Left lung (tissue), 10 donors: ENCODE results near the gene EPC1. TPM values are rescaled to one million over a fixed set of nuclear protein-coding genes. Genes with fewer than 3 reads are reported as not detected.
"Not testable (repeated sequence)": the region's sequence is repeated elsewhere in the genome, so short reads cannot be mapped to it uniquely, and the experiment has no call there.

ENCODE experiments used
- ATAC-seq: fragments of 200-7000 bp; cut with Tn5 transposase; one replicate; pipeline ENCODE4 v1.9.1; 2020; ENCODE audit warnings: moderate library complexity
- DNase-seq, 4 donors: peaks; one replicate each; pipeline ENCODE4 v3.0.0-alpha.2; 2013 to 2020
- H3K27ac ChIP-seq, 2 donors: fragments of 200-600 bp; sonication (generic) in 1 of 2; one replicate each; pipeline versions ENCODE4 v1.5.0 to v1.8.0; 2020 to 2021
- H3K27me3 ChIP-seq, 2 donors: fragments of 200-600 bp; sonication (generic) in 1 of 2; one replicate each; pipeline versions ENCODE4 v1.5.0 to v1.8.0; 2020 to 2021
- H3K36me3 ChIP-seq, 2 donors: fragments of 200-600 bp; sonication (generic) in 1 of 2; one replicate each; pipeline versions ENCODE4 v1.5.0 to v1.8.0; 2020 to 2021
- H3K4me1 ChIP-seq, 2 donors: fragments of 200-600 bp; one replicate each; pipeline ENCODE4 v1.8.0; 2021
- H3K4me3 ChIP-seq, 2 donors: fragments of 200-600 bp; sonication (generic) in 1 of 2; one replicate each; pipeline versions ENCODE4 v1.5.0 to v1.8.0; 2020 to 2021; ENCODE audit warnings: mild to moderate bottlenecking in 1 of 2
- H3K9me3 ChIP-seq, 2 donors: fragments of 200-600 bp; sonication (generic) in 1 of 2; one replicate each; pipeline versions ENCODE4 v1.5.0 to v1.8.0; 2020 to 2021
- intact Hi-C, 2 donors: fragments of 100-400 bp; cut with DNase I; formaldehyde crosslinking; loops; one replicate each; pipeline versions ENCODE4 v1.11.2 to v1.14.2; 2022
- polyA plus RNA-seq, 6 donors: library from polyadenylated mRNA; unstranded; fragments of 120-200 nt; gene quantifications; one replicate each; pipeline ENCODE4 v1.2.1, GENCODE V29; 2013; ENCODE audit not compliant: insufficient read length in 6 of 6
- total RNA-seq, 2 donors: library from RNA; stranded (reverse); fragmentation: NEBNext Ultra II Directional; extraction: Animal tissue kit (Norgen Biotek cat#: 25700); gene quantifications; one replicate each; pipeline ENCODE4 v1.2.1, GENCODE V29; 2021
- TF ChIP-seq, protein P1 (sequence below), 2 donors: fragments of 200-600 bp; sonication (generic) in 1 of 2; IDR thresholded peaks; one replicate each; pipeline versions ENCODE4 v1.5.0 to v1.8.0; 2021; ENCODE audit warnings: antibody characterized with exemption in 2 of 2
- donor health status: DM: no; HTN: yes; CAD: no.
- donor health status: DM: no; HTN: no; CAD: no.

The EPC1 gene
- total and polyA plus RNA-seq, 8 donors, result 27.0 to 84.0 (median 70.0) TPM

GRCh38 chr10:32263300-32263699 is 83.7 kb downstream of the EPC1 start:
- H3K9me3 ChIP-seq, result no peaks in the 10 kb centered on the region
- intact Hi-C loops, result no loop called here

DNA sequence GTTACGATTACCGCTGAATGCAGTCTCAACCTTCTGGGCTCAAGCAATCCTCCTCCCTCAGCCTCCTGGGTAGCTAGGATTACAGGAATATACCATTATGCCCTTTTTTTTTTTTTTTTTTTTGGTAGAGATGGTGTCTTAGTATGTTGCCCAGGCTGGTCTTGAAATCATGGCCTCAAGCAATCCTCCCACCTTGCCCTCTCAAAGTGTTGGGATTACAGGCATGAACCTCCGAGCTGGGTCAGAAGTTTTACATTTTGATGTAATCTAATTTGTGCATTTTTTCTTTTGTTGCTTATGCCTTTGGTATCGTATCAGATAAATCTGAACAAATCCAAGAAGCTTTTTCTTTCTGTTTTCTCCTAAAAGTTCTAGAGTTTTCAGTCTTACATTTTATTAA is 87.4 kb downstream of the EPC1 start:
- ATAC-seq (no peak), DNase-seq (no peak)
- H3K4me3 ChIP-seq, result no peak overlapping the region
- no peak overlapping the region for H3K27ac ChIP-seq
- peaks cover 0 to 9% of the 10 kb centered on the region in 2 donors for H3K4me1 ChIP-seq
- no peaks in the 10 kb centered on the region for H3K27me3 ChIP-seq
- intact Hi-C loops, result loop anchor here in 1 of 2 donors (10.0 kb wide), 1 partner anchor 85 kb away; the partner anchor contains the start of gene EPC1
- H3K9me3 ChIP-seq, result no peaks in the 10 kb centered on the region
- TF ChIP-seq, protein P1, sequence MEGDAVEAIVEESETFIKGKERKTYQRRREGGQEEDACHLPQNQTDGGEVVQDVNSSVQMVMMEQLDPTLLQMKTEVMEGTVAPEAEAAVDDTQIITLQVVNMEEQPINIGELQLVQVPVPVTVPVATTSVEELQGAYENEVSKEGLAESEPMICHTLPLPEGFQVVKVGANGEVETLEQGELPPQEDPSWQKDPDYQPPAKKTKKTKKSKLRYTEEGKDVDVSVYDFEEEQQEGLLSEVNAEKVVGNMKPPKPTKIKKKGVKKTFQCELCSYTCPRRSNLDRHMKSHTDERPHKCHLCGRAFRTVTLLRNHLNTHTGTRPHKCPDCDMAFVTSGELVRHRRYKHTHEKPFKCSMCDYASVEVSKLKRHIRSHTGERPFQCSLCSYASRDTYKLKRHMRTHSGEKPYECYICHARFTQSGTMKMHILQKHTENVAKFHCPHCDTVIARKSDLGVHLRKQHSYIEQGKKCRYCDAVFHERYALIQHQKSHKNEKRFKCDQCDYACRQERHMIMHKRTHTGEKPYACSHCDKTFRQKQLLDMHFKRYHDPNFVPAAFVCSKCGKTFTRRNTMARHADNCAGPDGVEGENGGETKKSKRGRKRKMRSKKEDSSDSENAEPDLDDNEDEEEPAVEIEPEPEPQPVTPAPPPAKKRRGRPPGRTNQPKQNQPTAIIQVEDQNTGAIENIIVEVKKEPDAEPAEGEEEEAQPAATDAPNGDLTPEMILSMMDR (IDR thresholded peaks at IDR 0.05), result no peak
- no peaks in the 10 kb centered on the region for H3K36me3 ChIP-seq

More at GRCh38 chr10:32263300-32263699, 83.7 kb downstream of the EPC1 start:
- Histone ChIP-seq H3K36me3 (peaks cover 0 to 17% of the 10 kb centered on the region in 2 donors), H3K4me3 (no peak overlapping the region), H3K27ac (no peak overlapping the region), H3K27me3 (no peaks in the 10 kb centered on the region), H3K4me1 (no peaks in the 10 kb centered on the region)
- TF ChIP-seq, protein P1 (IDR thresholded peaks at IDR 0.05), result no peak
- no peak for ATAC-seq
- no peak for DNase-seq

- H3K4me3 ChIP-seq, result no peak overlapping the region
- intact Hi-C loops, result loop anchor here in 1 of 2 donors (10.0 kb wide), 1 partner anchor 88 kb away; the partner anchor contains the start of gene EPC1
- H3K36me3 ChIP-seq, result no peaks in the 10 kb centered on the region
These were observed 90.1 kb downstream of the EPC1 start for GRCh38 chr10:32256613-32257437.

GRCh38 chr10:32253821-32254220 is 93.1 kb downstream of the EPC1 start:
- no peak for DNase-seq
- no peak overlapping the region for H3K27ac ChIP-seq
- intact Hi-C loops, result loop anchor here in 1 of 2 donors (10.0 kb wide), 1 partner anchor 91 kb away; the partner anchor contains the start of gene EPC1
- no peaks in the 10 kb centered on the region for H3K36me3 ChIP-seq
- H3K4me1 ChIP-seq, result peaks cover 0 to 9% of the 10 kb centered on the region in 2 donors
- no peaks in the 10 kb centered on the region for H3K27me3 ChIP-seq
- TF ChIP-seq, protein P1 (IDR thresholded peaks at IDR 0.05), result no peak
- ATAC-seq, result no peak
- H3K4me3 ChIP-seq, result no peak overlapping the region
- H3K9me3 ChIP-seq, result no peaks in the 10 kb centered on the region

More at GRCh38 chr10:32256613-32257437, 90.1 kb downstream of the EPC1 start:
- ATAC-seq, result peak; percentile 93
- DNase-seq, result peak in 3 of 4 donors; percentile 49 to 61 (median 60)
- TF ChIP-seq, protein P1 (IDR thresholded peaks at IDR 0.05), result peak; percentile 82 to 89
- no peak overlapping the region for H3K27ac ChIP-seq
- H3K27me3 ChIP-seq, result no peaks in the 10 kb centered on the region
- H3K4me1 ChIP-seq, result peaks cover 0 to 9% of the 10 kb centered on the region in 2 donors
- no peaks in the 10 kb centered on the region for H3K9me3 ChIP-seq

- Histone ChIP-seq H3K9me3 (no peaks in the 10 kb centered on the region), H3K4me3 (no peak overlapping the region), H3K36me3 (no peaks in the 10 kb centered on the region), H3K27ac (no peak overlapping the region), H3K27me3 (no peaks in the 10 kb centered on the region), H3K4me1 (peaks cover 0 to 9% of the 10 kb centered on the region in 2 donors)
- DNase-seq (no peak), ATAC-seq (peak; percentile 63)
- intact Hi-C loops, result loop anchor here in 1 of 2 donors (10.0 kb wide), 1 partner anchor 92 kb away; the partner anchor contains the start of gene EPC1
- TF ChIP-seq, protein P1 (IDR thresholded peaks at IDR 0.05), result no peak
These were observed 93.7 kb downstream of the EPC1 start for GRCh38 chr10:32253276-32253675.

- intact Hi-C loops, result loop anchor here in 1 of 2 donors (10.0 kb wide), 1 partner anchor 94 kb away; the partner anchor contains the start of gene EPC1
- H3K9me3 ChIP-seq, H3K4me1 ChIP-seq, H3K27ac ChIP-seq, DNase-seq, H3K27me3 ChIP-seq, ATAC-seq, H3K36me3 ChIP-seq, H3K4me3 ChIP-seq: not testable (repeated sequence)
These were observed 96.5 kb downstream of the EPC1 start for GRCh38 chr10:32250489-32250888.
